Prostate gland (tissue), 2 donors: ENCODE data around the gene KHDC4. TPM values are rescaled to one million over a fixed set of nuclear protein-coding genes. Genes with fewer than 3 reads are reported as not detected.
"Not testable (repeated sequence)": the region's sequence is repeated elsewhere in the genome, so short reads cannot be mapped to it uniquely, and the experiment has no call there.

ENCODE experiments used
- DNase-seq: peaks from one replicate; pipeline ENCODE4 v3.0.0-alpha.2; 2019; ENCODE audit warnings: low spot score
- H3K27ac ChIP-seq, 2 donors: fragments of 200-600 bp; sonication (generic); 2 replicates each; pipeline ENCODE4 v1.5.1; 2017 to 2019
- H3K27me3 ChIP-seq: fragments of 200-600 bp; sonication (generic); replicated peaks from 2 replicates; pipeline ENCODE4 v1.5.1; 2019; ENCODE audit not compliant: insufficient read depth
- H3K36me3 ChIP-seq, 2 donors: fragments of 200-600 bp; sonication (generic); 1 replicate in 1 of 2; 2 replicates in 1 of 2; pipeline versions ENCODE4 v1.5.1 to v1.8.1; 2017 to 2019
- H3K4me1 ChIP-seq: fragments of 200-600 bp; sonication (generic); replicated peaks from 2 replicates; pipeline ENCODE4 v1.5.1; 2019
- H3K4me3 ChIP-seq, 2 donors: fragments of 200-600 bp; sonication (generic); 2 replicates each; pipeline ENCODE4 v1.5.1; 2017 to 2019
- H3K9me3 ChIP-seq: fragments of 200-600 bp; sonication (generic); 2 replicates; pipeline ENCODE4 v1.5.1; 2017
- CTCF ChIP-seq, 4 experiments: fragments of 200-600 bp in 2 of 4; fragments of 450-650 bp in 2 of 4; sonication (generic) in 2 of 4; IDR thresholded peaks; 1 replicate in 3 of 4; 2 replicates in 1 of 4; pipeline ENCODE4 v1.5.1; 2016 to 2019; ENCODE audit warnings: antibody characterized with exemption in 4 of 4, mild to moderate bottlenecking in 2 of 4, moderate library complexity in 2 of 4
- POLR2A ChIP-seq: fragments of 450-650 bp; IDR thresholded peaks from one replicate; pipeline ENCODE4 v1.6.1; 2016; ENCODE audit warnings: antibody characterized with exemption, mild to moderate bottlenecking
- POLR2AphosphoS5 ChIP-seq: sonication (generic); formaldehyde crosslinking; IDR thresholded peaks from one replicate; pipeline ENCODE4 v1.6.1; 2017; ENCODE audit warnings: antibody characterized with exemption
- WGBS: methylation state at CpG from one replicate; pipeline ENCODE4 v1.1.5; 2018; 5-methylcytosine and 5-hydroxymethylcytosine counted together
- intact Hi-C: fragments of 100-400 bp; cut with DNase I; formaldehyde crosslinking; loops from one replicate; pipeline ENCODE4 v1.14.2; 2022
- total RNA-seq, 2 donors: library from RNA; depleted of rRNA; stranded (reverse); fragments of >200 nt; gene quantifications; one replicate each; pipeline ENCODE4 v1.1.0, GENCODE V29; 2016

KHDC4 gene
- total RNA-seq, 2 donors from 2014 or later: 49.8 to 66.1 TPM

DNA sequence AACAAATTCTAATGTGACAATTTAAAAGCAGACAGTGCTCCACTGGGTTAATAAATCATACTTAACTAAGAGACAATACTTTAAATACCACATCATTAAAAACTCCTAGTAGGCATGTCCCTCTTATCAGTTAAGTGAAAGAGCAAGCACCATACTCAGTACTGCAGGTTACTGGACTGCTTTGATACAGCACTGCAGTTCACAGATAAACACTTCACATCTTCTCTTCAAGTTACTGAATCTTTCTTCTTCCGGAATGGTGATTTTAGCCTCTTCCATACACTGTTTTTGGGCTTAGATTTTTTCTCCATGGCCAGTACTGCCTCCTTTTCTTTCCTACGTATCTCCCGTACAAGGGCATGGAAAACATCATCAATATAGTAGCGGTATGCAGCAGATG, 34.1 kb downstream of the KHDC4 start:
- TF ChIP-seq CTCF (IDR thresholded peaks at IDR 0.05): no peak
- no peak for TF ChIP-seq POLR2AphosphoS5
- no peak for TF ChIP-seq POLR2A
- Histone ChIP-seq H3K27ac (no peak overlapping the region), H3K4me3 (no peak overlapping the region), H3K4me1 (no peaks in the 10 kb centered on the region), H3K27me3 (no peaks in the 10 kb centered on the region), H3K36me3 (peaks cover 12 to 31% of the 10 kb centered on the region in 2 donors), H3K9me3 (no peaks in the 10 kb centered on the region)
- intact Hi-C loops: no loop called here
- 82% methylated on average over 4 of the region's 4 CpGs for WGBS
- DNase-seq: no peak

GRCh38 chr1:155899683-155900082, 34.5 kb downstream of the KHDC4 start:
- no peak for TF ChIP-seq POLR2A
- no peak for TF ChIP-seq CTCF (IDR thresholded peaks at IDR 0.05)
- TF ChIP-seq POLR2AphosphoS5: no peak
- intact Hi-C loops: no loop called here
- WGBS: 95% methylated on average over 2 of the region's 2 CpGs
- no peak for DNase-seq
- Histone ChIP-seq H3K4me3 (no peak overlapping the region), H3K27me3 (no peaks in the 10 kb centered on the region), H3K4me1 (no peaks in the 10 kb centered on the region), H3K27ac (no peak overlapping the region), H3K36me3 (peaks cover 11 to 26% of the 10 kb centered on the region in 2 donors), H3K9me3 (no peaks in the 10 kb centered on the region)

DNA sequence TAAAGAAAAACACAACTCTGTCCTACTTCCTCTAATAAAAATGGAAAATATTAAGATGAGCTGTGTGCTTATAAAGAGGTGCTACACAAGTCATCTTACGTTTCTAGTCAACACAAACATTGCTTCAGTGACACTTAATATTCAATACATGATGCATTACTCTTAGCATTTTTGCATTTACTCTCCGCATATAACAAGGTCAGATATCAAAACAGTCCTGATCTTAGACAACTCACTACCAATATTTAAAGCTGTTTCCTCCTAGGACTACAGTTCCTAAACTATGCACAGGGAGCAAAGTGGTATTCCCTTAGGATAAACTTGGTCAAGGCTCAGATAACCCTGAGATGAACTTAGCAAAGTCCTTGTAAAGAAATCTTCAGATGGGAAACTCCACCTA, 35.3 kb downstream of the KHDC4 start:
- TF ChIP-seq CTCF (IDR thresholded peaks at IDR 0.05) (no peak), POLR2A (no peak), POLR2AphosphoS5 (no peak)
- Histone ChIP-seq H3K27ac (no peak overlapping the region), H3K27me3 (no peaks in the 10 kb centered on the region), H3K4me3 (no peak overlapping the region), H3K9me3 (no peaks in the 10 kb centered on the region), H3K4me1 (no peaks in the 10 kb centered on the region), H3K36me3 (peaks cover 3 to 18% of the 10 kb centered on the region in 2 donors)
- WGBS: 50% methylated on average over 2 of the region's 2 CpGs
- intact Hi-C loops: no loop called here
- DNase-seq: no peak

- WGBS: 92% methylated on average over 1 of the region's 1 CpG
- no peak for DNase-seq
- H3K27ac ChIP-seq: no peak overlapping the region
- no peaks in the 10 kb centered on the region for H3K4me1 ChIP-seq
- TF ChIP-seq CTCF (IDR thresholded peaks at IDR 0.05): no peak
- no peak for TF ChIP-seq POLR2AphosphoS5
- no peak for TF ChIP-seq POLR2A
- no peak overlapping the region for H3K4me3 ChIP-seq
- intact Hi-C loops: no loop called here
- no peaks in the 10 kb centered on the region for H3K9me3 ChIP-seq
- no peaks in the 10 kb centered on the region for H3K27me3 ChIP-seq
- H3K36me3 ChIP-seq: peaks cover 0 to 12% of the 10 kb centered on the region in 2 donors
These were observed 36.5 kb downstream of the KHDC4 start for GRCh38 chr1:155897746-155898145.

DNA sequence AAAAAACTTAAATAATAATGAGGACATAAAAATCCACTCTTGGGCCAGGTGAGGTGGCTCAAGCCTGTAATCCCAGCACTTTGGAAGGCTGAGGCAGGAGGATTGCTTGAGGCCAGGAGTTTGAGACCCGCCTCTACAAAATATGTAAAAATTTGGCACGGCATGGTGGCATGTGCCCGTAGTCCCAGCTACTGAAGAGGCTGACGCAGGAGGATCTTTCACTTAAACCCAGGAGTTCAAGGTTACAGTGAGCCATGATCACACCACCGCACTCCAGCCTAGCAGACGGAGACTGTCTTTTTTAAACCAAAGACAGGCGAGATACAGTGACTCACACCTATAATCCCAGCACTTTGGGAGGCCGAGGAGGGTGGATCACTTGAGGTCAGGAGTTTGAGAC, 37.7 kb downstream of the KHDC4 start:
- H3K9me3 ChIP-seq, H3K27ac ChIP-seq, H3K4me1 ChIP-seq, DNase-seq, H3K27me3 ChIP-seq, H3K36me3 ChIP-seq, intact Hi-C loops, H3K4me3 ChIP-seq: not testable (repeated sequence)
- whole genome bisulfite sequencing: 91% methylated on average over 8 of the region's 8 CpGs

- H3K4me3 ChIP-seq, H3K36me3 ChIP-seq, H3K27ac ChIP-seq, DNase-seq, H3K4me1 ChIP-seq, H3K9me3 ChIP-seq, intact Hi-C loops, H3K27me3 ChIP-seq: not testable (repeated sequence)
- 98% methylated on average over 6 of the region's 6 CpGs for WGBS
These were observed 38.6 kb downstream of the KHDC4 start for GRCh38 chr1:155895617-155896016.
